K562 (cell line): Measurements from ENCODE around the gene ATCAY. TPM values are rescaled to one million over a fixed set of nuclear protein-coding genes. Genes with fewer than 3 reads are reported as not detected.

Experiments
- ADNP ChIP-seq: fragments of 200-800 bp; sonication (Bioruptor generic); IDR thresholded peaks from 2 replicates; pipeline ENCODE4 v1.6.1; 2016; ENCODE audit warnings: missing genetic modification characterization, missing compliant biosample characterization
- ARNT ChIP-seq, 2 experiments: fragments of 450-650 bp; IDR thresholded peaks; 2 replicates each; pipeline ENCODE4 v1.6.1; 2016; ENCODE audit warnings: mild to moderate bottlenecking in 1 of 2
- CTBP1 ChIP-seq: fragments of 450-650 bp; IDR thresholded peaks from 2 replicates; pipeline ENCODE4 v1.6.1; 2016; ENCODE audit warnings: borderline replicate concordance
- GATAD2B ChIP-seq: fragments of 450-650 bp; IDR thresholded peaks from 2 replicates; pipeline ENCODE4 v1.6.1; 2017; ENCODE audit warnings: mild to moderate bottlenecking, borderline replicate concordance
- KAT8 ChIP-seq: fragments of 450-650 bp; IDR thresholded peaks from 2 replicates; pipeline ENCODE4 v1.6.1; 2016; ENCODE audit warnings: low read depth, mild to moderate bottlenecking
- MEIS2 ChIP-seq: fragments of 450-650 bp; IDR thresholded peaks from 2 replicates; pipeline ENCODE4 v1.6.1; 2014; ENCODE audit warnings: mild to moderate bottlenecking; ENCODE audit not compliant: partially characterized antibody
- NKRF ChIP-seq: fragments of 450-650 bp; IDR thresholded peaks from 2 replicates; pipeline ENCODE4 v1.6.1; 2016; ENCODE audit warnings: borderline replicate concordance
- SMAD4 ChIP-seq: fragments of 250-450 bp; sonication (Bioruptor Pico); conservative IDR thresholded peaks from 2 replicates; pipeline ENCODE4 v1.8.0; 2021; ENCODE audit warnings: inconsistent platforms, mild to moderate bottlenecking, moderate library complexity
- SREBF2 ChIP-seq: sonication (generic); formaldehyde crosslinking; IDR thresholded peaks from 2 replicates; pipeline ENCODE4 v1.4.0; 2020; ENCODE audit warnings: mild to moderate bottlenecking, missing genetic modification reagents
- U2AF2 ChIP-seq: fragments of 200-400 bp; formaldehyde crosslinking; optimal IDR thresholded peaks from 2 replicates; pipeline ENCODE3; 2017; ENCODE audit warnings: low read depth, mild to moderate bottlenecking, low read length
- polyA plus RNA-seq, 8 experiments: library from polyadenylated mRNA; depleted of rRNA in 4 of 8; stranded (reverse) in 5 of 8; unstranded in 3 of 8; fragments of >200 nt; fragmentation: Nextera tagmentation in 2 of 8; fragmentation: Illumina TruSeq in 1 of 8; extraction: Ambion mirVana in 2 of 8; extraction: Trizol in 1 of 8; gene quantifications; 2 replicates each; pipeline versions ENCODE4 v1.2.1 to v1.2.3, GENCODE V29; 2011 to 2014; ENCODE audit warnings: inconsistent platforms in 1 of 8, missing spikeins in 1 of 8
- total RNA-seq, 7 experiments: library from RNA; depleted of rRNA in 6 of 7; stranded (reverse); fragments of >200 nt in 6 of 7; fragmentation: Illumina TruSeq in 2 of 7; extraction: Trizol in 2 of 7; gene quantifications; 2 replicates each; pipeline versions ENCODE4 v1.2.1 to v1.2.3, GENCODE V29; 2011 to 2021; ENCODE audit warnings: low replicate concordance in 1 of 7
- TF ChIP-seq, protein P1 (sequence below): IDR thresholded peaks from 2 replicates; pipeline ENCODE4 v1.6.1; 2011; ENCODE audit warnings: borderline replicate concordance, low read depth, mild to moderate bottlenecking, moderate library complexity, low read length; ENCODE audit not compliant: insufficient read depth, poor library complexity, severe bottlenecking
- TF ChIP-seq, protein P2 (sequence below), 2 experiments: fragments of 450-650 bp; conservative IDR thresholded peaks; 2 replicates each; pipeline ENCODE4 v1.6.1; 2017; ENCODE audit warnings: mild to moderate bottlenecking in 2 of 2, moderate library complexity in 2 of 2
- TF ChIP-seq, protein P3 (sequence below): fragments of 250-450 bp; sonication (Bioruptor Pico); IDR thresholded peaks from 2 replicates; pipeline ENCODE4 v1.8.0; 2022; ENCODE audit warnings: moderate library complexity, mild to moderate bottlenecking, inconsistent platforms

ATCAY gene
- total and polyA plus RNA-seq, 9 of the 15 experiments (the other 6 are each of a cell fraction or from before 2014, with no cell fraction given): not detected

DNA sequence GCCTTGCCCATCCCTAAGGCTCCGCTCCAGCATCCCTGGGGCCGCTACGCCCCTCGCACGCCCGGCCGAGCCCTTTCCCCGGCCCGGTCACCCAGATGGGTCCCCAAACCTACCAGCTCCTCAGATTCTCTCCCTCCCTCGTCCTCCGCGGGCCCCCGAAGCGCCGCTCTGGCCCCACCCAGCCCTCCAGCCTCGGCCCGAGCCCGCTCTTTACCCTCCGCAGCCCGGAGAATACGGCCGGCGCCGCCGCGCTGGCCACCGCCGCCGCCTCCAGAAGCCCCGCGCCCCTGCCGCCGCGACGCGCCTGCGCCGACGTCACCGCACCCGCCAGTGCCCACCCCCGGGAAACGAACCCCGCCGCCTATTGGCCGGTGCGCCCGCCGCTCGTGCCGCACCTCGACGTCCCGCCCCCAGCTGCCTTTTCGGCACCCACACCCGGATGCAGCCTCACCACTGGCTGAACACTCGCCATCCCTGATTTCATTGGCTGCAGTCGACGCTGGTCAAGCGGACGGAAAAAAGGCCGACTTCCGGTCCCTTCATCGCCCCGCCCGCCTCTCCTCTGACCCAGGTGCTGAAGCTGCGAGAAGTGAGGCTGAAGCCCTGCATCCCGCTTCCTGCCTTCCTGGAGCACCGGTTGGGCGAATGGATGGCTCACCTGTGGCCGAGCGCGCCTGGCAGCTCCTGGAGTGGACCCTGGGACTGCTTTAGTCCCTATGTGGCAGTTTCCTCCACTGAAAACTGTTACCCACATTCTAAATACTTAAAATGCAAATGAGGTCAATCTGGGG is 90.5 kb downstream of the ATCAY start, which contains the start of gene DAPK3 (continued):
- TF ChIP-seq, protein P1, sequence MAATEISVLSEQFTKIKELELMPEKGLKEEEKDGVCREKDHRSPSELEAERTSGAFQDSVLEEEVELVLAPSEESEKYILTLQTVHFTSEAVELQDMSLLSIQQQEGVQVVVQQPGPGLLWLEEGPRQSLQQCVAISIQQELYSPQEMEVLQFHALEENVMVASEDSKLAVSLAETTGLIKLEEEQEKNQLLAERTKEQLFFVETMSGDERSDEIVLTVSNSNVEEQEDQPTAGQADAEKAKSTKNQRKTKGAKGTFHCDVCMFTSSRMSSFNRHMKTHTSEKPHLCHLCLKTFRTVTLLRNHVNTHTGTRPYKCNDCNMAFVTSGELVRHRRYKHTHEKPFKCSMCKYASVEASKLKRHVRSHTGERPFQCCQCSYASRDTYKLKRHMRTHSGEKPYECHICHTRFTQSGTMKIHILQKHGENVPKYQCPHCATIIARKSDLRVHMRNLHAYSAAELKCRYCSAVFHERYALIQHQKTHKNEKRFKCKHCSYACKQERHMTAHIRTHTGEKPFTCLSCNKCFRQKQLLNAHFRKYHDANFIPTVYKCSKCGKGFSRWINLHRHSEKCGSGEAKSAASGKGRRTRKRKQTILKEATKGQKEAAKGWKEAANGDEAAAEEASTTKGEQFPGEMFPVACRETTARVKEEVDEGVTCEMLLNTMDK: no peak
- TF ChIP-seq CTBP1: peak; percentile 82
- no peak for TF ChIP-seq KAT8
- TF ChIP-seq SMAD4 (CRISPR knock-in tag): peak; percentile 30; the same call in 1 of the 2 replicates
- TF ChIP-seq ARNT (IDR thresholded peaks at IDR 0.05): no peak
- TF ChIP-seq GATAD2B: no peak
- TF ChIP-seq, protein P2, sequence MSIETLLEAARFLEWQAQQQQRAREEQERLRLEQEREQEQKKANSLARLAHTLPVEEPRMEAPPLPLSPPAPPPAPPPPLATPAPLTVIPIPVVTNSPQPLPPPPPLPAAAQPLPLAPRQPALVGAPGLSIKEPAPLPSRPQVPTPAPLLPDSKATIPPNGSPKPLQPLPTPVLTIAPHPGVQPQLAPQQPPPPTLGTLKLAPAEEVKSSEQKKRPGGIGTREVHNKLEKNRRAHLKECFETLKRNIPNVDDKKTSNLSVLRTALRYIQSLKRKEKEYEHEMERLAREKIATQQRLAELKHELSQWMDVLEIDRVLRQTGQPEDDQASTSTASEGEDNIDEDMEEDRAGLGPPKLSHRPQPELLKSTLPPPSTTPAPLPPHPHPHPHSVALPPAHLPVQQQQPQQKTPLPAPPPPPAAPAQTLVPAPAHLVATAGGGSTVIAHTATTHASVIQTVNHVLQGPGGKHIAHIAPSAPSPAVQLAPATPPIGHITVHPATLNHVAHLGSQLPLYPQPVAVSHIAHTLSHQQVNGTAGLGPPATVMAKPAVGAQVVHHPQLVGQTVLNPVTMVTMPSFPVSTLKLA (conservative IDR thresholded peaks at IDR 0.05): peak in 1 of 2 experiments; percentile 18; a peak in 2 of 4 replicates
- peak; percentile 55 for TF ChIP-seq MEIS2
- TF ChIP-seq ADNP (tag): no peak
- TF ChIP-seq SREBF2 (CRISPR knock-in tag): no peak
- TF ChIP-seq U2AF2: no peak
- TF ChIP-seq, protein P3, sequence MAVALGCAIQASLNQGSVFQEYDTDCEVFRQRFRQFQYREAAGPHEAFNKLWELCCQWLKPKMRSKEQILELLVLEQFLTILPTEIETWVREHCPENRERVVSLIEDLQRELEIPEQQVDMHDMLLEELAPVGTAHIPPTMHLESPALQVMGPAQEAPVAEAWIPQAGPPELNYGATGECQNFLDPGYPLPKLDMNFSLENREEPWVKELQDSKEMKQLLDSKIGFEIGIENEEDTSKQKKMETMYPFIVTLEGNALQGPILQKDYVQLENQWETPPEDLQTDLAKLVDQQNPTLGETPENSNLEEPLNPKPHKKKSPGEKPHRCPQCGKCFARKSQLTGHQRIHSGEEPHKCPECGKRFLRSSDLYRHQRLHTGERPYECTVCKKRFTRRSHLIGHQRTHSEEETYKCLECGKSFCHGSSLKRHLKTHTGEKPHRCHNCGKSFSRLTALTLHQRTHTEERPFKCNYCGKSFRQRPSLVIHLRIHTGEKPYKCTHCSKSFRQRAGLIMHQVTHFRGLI (CRISPR knock-in tag): no peak
- TF ChIP-seq NKRF: no peak
